ENCODE results near the gene CHORDC1. TPM values are rescaled to one million over a fixed set of nuclear protein-coding genes. Genes with fewer than 3 reads are reported as not detected.

Gene CHORDC1
- total and polyA plus RNA-seq, 2 of the 13 experiments (the other 11 are each of a cell fraction or from before 2014, with no cell fraction given): 19.1 to 73.5 TPM

DNA sequence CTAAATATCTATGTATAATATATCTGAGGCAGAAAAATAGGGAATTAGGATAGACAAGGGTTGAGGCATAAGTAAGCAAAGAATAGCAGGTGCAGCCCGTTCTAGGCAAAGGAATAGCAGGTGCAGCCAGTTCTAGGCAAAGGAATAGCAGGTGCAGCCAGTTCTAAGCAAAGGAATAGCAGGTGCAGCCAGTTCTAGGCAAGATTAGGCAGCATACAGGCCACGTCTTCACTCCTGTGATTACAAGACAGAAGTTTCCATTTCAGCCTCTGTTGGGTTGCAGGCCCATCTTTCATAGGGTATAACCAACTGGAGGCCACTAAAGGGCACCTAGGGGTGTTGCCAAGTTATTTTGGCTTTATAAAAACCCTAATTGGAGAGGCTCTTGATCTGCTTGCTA lies 28.8 kb upstream of the CHORDC1 start:
- H3K9me3 ChIP-seq (ENCODE audit: low read length): no peaks in the 10 kb centered on the region
- peak overlapping the region; percentile 68 for H3K4me2 ChIP-seq (ENCODE audit: low read depth, low read length)
- no peaks in the 10 kb centered on the region for H3K36me3 ChIP-seq (replicated peaks in 1 of 2; ENCODE audit: control insufficient read depth in 1 of 2, insufficient read depth in 2 of 2, low read length in 2 of 2)
- TF ChIP-seq NKX3-1 (CRISPR knock-in tag; IDR thresholded peaks at IDR 0.05): no peak
- CTCF ChIA-PET (ENCODE audit: low intra/inter-chr PET ratio, low total read pairs): no interaction called here
- DNase-seq (ENCODE audit: low spot score) (no peak), FAIRE-seq (no peak), ATAC-seq (peak; percentile 44)
- POLR2A ChIA-PET: no interaction called here
- intact Hi-C loops (cut with micrococcal nuclease; ENCODE audit: unreplicated experiment): no loop called here
- no peaks in the 10 kb centered on the region for H4K20me1 ChIP-seq (ENCODE audit: insufficient read depth, low read length)
- peak overlapping the region; percentile 36 to 49 (median 49) for H3K4me3 ChIP-seq (replicated peaks in 1 of 3; ENCODE audit: insufficient read depth in 1 of 3, low read depth in 2 of 3, low read length in 3 of 3)
- no peaks in the 10 kb centered on the region; a peak in 1 of 5 replicates for H3K27me3 ChIP-seq (ENCODE audit: control insufficient read depth in 1 of 2, insufficient read depth in 2 of 2, low read length in 2 of 2)
- peak overlapping the region; percentile 63 for H3K9ac ChIP-seq (ENCODE audit: insufficient read depth, low read depth, low read length)
- H3K79me2 ChIP-seq (ENCODE audit: insufficient read depth, low read length): no peaks in the 10 kb centered on the region
- H3K27ac ChIP-seq (ENCODE audit: extremely low read length, insufficient read depth, low read length): no peak overlapping the region
- H3K4me1 ChIP-seq (ENCODE audit: insufficient read depth, low read length): no peaks in the 10 kb centered on the region
- H2AFZ ChIP-seq (ENCODE audit: low read length): no peak overlapping the region
- WGBS (ENCODE audit: low lambda C conversion rate): 2% methylated on average over 2 of the region's 2 CpGs
- in situ Hi-C loops (cut with HindIII; ENCODE audit: extremely low pct_ligation_motif_present, low pct_unique_long_range_greater_than_20kb): no loop called here
- BruUV-seq (replicated peaks): TSS peak; percentile 83

DNA sequence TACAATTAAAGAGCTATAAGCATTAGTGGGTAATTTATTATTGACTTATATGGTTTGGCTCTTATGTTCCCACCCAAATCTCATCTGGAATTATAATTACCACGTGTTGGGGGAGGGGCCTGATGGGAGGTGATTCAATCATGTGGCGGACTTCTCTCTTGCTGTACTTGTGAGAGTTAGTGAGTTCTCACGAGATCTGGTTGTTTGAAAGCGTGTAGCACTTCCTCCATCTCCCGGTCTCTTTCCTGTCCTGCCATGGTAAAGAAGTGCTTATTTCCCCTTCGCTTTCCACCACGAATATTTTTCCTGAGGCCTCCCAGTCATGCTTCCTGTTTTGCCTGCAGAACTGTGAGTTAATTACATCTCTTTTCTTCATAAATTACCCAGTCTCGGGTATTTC lies 28.1 kb upstream of the CHORDC1 start:
- Histone ChIP-seq H4K20me1 (ENCODE audit: insufficient read depth, low read length) (no peaks in the 10 kb centered on the region), H3K79me2 (ENCODE audit: insufficient read depth, low read length) (no peaks in the 10 kb centered on the region), H3K4me1 (ENCODE audit: insufficient read depth, low read length) (no peaks in the 10 kb centered on the region), H3K36me3 (replicated peaks in 1 of 2; ENCODE audit: control insufficient read depth in 1 of 2, insufficient read depth in 2 of 2, low read length in 2 of 2) (no peaks in the 10 kb centered on the region), H2AFZ (ENCODE audit: low read length) (peak overlapping the region; percentile 82), H3K9ac (ENCODE audit: insufficient read depth, low read depth, low read length) (peak overlapping the region; percentile 63), H3K4me2 (ENCODE audit: low read depth, low read length) (peak overlapping the region; percentile 68), H3K9me3 (ENCODE audit: low read length) (no peaks in the 10 kb centered on the region), H3K27ac (ENCODE audit: extremely low read length, insufficient read depth, low read length) (peak overlapping the region; percentile 33), H3K4me3 (replicated peaks in 1 of 3; ENCODE audit: insufficient read depth in 1 of 3, low read depth in 2 of 3, low read length in 3 of 3) (peak overlapping the region; percentile 37 to 49 (median 49); a peak in 4 of 6 replicates), H3K27me3 (ENCODE audit: control insufficient read depth in 1 of 2, insufficient read depth in 2 of 2, low read length in 2 of 2) (no peaks in the 10 kb centered on the region; a peak in 1 of 5 replicates)
- WGBS (ENCODE audit: low lambda C conversion rate): 29% methylated on average over 8 of the region's 8 CpGs
- FAIRE-seq (no peak), ATAC-seq (peak; percentile 95), DNase-seq (ENCODE audit: low spot score) (peak; percentile 72)
- intact Hi-C loops (cut with micrococcal nuclease; ENCODE audit: unreplicated experiment): no loop called here
- in situ Hi-C loops (cut with HindIII; ENCODE audit: extremely low pct_ligation_motif_present, low pct_unique_long_range_greater_than_20kb): no loop called here
- no TSS peak for BruUV-seq (replicated peaks)
- ChIA-PET POLR2A (no interaction called here), CTCF (ENCODE audit: low intra/inter-chr PET ratio, low total read pairs) (no interaction called here)
- no peak for TF ChIP-seq FOXA3 (CRISPR knock-in tag; IDR thresholded peaks at IDR 0.05)
- no peak for TF ChIP-seq JUN (CRISPR knock-in tag; IDR thresholded peaks at IDR 0.05)
- TF ChIP-seq, protein P1, sequence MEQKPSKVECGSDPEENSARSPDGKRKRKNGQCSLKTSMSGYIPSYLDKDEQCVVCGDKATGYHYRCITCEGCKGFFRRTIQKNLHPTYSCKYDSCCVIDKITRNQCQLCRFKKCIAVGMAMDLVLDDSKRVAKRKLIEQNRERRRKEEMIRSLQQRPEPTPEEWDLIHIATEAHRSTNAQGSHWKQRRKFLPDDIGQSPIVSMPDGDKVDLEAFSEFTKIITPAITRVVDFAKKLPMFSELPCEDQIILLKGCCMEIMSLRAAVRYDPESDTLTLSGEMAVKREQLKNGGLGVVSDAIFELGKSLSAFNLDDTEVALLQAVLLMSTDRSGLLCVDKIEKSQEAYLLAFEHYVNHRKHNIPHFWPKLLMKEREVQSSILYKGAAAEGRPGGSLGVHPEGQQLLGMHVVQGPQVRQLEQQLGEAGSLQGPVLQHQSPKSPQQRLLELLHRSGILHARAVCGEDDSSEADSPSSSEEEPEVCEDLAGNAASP (CRISPR knock-in tag; IDR thresholded peaks at IDR 0.05; ENCODE audit: borderline replicate concordance): no peak
- no peak for TF ChIP-seq KDM3A (CRISPR knock-in tag; IDR thresholded peaks at IDR 0.05; ENCODE audit: low read depth)
- no peak for TF ChIP-seq ZNF326 (CRISPR knock-in tag; IDR thresholded peaks at IDR 0.05; ENCODE audit: borderline replicate concordance)
- no peak for TF ChIP-seq ZNF446 (CRISPR knock-in tag; IDR thresholded peaks at IDR 0.05)
- no peak for TF ChIP-seq TMF1 (CRISPR knock-in tag; IDR thresholded peaks at IDR 0.05; ENCODE audit: low read depth)
- TF ChIP-seq ZNF572 (CRISPR knock-in tag; IDR thresholded peaks at IDR 0.05): no peak
- TF ChIP-seq, protein P2, sequence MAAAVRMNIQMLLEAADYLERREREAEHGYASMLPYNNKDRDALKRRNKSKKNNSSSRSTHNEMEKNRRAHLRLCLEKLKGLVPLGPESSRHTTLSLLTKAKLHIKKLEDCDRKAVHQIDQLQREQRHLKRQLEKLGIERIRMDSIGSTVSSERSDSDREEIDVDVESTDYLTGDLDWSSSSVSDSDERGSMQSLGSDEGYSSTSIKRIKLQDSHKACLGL (CRISPR knock-in tag; IDR thresholded peaks at IDR 0.05): no peak
- TF ChIP-seq SRSF1 (optimal IDR thresholded peaks at IDR 0.05; ENCODE audit: low read depth, low read length): no peak
- TF ChIP-seq NCOA1 (CRISPR knock-in tag; IDR thresholded peaks at IDR 0.05): no peak
- no peak for TF ChIP-seq ZNF530 (CRISPR knock-in tag; IDR thresholded peaks at IDR 0.05; ENCODE audit: low read depth)
- TF ChIP-seq, protein P3, sequence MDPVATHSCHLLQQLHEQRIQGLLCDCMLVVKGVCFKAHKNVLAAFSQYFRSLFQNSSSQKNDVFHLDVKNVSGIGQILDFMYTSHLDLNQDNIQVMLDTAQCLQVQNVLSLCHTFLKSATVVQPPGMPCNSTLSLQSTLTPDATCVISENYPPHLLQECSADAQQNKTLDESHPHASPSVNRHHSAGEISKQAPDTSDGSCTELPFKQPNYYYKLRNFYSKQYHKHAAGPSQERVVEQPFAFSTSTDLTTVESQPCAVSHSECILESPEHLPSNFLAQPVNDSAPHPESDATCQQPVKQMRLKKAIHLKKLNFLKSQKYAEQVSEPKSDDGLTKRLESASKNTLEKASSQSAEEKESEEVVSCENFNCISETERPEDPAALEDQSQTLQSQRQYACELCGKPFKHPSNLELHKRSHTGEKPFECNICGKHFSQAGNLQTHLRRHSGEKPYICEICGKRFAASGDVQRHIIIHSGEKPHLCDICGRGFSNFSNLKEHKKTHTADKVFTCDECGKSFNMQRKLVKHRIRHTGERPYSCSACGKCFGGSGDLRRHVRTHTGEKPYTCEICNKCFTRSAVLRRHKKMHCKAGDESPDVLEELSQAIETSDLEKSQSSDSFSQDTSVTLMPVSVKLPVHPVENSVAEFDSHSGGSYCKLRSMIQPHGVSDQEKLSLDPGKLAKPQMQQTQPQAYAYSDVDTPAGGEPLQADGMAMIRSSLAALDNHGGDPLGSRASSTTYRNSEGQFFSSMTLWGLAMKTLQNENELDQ (CRISPR knock-in tag; IDR thresholded peaks at IDR 0.05; ENCODE audit: borderline replicate concordance): no peak
- no peak for TF ChIP-seq TBX3 (IDR thresholded peaks at IDR 0.05; ENCODE audit: borderline replicate concordance)
- peak; percentile 68 for TF ChIP-seq POGZ (CRISPR knock-in tag; IDR thresholded peaks at IDR 0.05)
- TF ChIP-seq HNRNPUL1 (IDR thresholded peaks at IDR 0.05; ENCODE audit: low read depth, low read length): no peak
